Kidney capillary endothelial cell (primary cell): Measurements from ENCODE around the gene EXD3.

Experiments
- DNase-seq: peaks from one replicate; pipeline ENCODE4 v3.0.0-alpha.2; 2018; ENCODE audit warnings: low spot score

EXD3 gene

DNA sequence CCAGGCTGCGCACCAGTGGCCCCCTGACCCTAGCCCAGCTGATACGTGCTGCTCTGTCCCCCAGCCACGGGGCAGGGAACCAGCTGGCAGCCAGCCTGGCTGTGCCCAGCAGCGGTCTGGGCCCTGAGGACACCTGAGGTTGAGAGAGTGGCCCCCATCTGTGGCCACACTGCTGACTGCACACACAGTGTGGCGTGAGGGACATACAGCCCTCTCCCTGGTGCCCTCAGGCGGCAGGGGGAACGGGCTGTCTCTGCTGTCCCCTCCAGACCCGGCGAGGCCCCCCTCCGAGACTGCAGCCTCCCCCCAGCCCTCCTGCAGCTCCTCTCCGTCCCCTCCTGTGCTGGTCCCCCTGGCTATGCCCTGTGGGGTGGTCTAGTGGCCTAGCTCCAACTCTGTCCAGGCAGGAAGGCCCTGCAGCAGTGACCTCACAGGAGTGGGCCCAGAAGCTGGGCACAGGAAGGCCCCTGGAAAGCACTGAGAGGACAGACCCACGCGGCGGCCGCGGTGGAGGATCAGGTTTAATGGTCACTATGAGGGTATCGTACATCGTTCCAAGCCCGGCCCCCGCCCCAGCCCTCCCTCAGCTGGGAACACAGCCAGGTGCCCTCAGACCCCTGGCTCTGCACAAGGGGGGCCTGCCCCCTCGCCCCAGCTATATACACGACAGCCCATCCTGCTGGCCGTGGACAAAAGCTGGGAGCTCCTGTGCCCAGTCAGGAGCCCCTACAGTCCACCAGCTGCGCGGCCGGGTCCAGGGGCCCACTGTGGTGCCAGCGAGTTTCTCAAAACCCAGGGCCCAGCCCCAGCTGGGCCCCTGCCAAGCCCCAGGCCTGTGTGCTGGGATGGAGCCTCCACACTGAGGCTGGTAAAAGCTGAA, 25.0 kb upstream of the EXD3 start:
- DNase-seq = no peak

DNA sequence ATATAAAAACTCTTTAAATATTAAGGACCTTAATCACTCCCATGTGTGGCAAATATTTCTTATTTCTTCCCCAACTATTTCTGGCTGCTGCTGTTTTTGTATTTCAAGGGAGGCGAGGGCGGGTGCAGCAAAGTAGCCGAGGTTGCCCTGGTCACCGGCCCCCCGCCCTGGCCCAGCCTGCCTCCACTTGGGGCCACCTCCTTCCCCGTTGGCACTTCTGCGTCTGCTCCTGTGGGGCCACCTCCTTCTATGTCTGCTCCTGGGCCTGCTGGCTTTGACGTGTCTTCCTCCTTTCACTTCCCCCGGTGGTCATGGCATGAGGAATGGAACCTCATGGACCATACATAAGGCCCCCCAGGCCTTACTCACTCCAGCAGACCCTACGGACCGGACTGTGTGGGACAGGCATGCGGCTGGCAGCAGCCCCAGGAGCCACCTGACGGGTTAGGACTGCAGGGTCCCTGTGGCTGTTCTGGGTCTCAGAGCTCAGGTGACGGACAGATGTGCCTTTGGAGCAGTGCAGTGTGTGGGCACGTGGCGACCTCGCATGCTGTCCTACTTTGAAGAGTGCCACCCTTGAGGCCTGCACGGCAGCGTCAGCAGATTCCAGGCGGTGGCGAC, 24.0 kb upstream of the EXD3 start:
- DNase-seq = no peak

DNA sequence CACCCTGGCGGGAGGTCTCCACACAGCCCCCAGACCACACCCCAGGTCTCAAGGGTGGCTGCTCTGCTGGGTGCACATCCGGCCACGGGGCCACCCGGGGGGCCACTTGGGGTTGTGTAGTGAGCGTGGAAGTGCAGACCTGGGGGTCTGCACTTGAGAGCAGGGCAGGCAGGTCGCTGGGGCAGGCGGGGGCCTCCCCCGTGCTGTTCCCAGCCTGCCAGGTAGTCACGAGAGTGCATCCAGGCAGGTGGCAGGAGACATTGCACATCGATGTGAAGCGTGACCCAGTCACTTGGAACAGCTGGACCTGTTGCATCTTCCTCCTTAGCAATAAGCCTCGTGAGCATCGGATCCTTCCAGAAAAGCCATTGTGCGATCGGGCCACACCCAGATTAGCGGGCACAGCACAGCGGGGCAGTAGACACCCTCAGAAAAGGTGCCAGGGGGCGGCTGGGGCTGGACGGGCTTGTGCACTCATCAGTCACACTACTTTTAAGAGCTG, 23.0 kb upstream of the EXD3 start:
- DNase-seq = no peak

DNA sequence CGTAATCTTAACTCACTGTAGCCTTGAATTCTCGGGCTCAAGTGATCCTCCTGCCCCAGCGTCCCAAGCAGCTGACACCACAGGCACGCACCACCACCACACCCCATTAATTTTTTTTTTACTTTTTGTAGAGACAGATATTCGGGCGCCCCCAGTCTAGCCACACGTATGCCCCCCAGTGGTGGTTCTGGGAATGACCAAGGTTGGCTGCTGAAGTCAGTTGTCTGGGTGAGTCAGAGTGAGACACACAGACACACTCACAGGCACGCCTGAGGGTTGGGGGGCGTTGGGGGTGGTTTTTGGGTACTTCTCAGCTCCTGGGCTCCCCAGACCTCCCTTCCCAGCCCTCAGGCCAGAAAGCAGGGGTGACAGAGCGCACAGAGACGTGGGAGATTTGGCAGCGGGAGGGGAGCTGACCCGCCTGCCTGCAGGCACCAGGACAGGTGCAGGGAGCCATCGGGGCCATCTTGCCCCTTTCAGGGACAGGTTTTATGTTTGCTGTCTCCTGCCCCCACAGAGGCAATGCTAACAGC, 22.4 kb upstream of the EXD3 start:
- DNase-seq = peak; percentile 76

DNA sequence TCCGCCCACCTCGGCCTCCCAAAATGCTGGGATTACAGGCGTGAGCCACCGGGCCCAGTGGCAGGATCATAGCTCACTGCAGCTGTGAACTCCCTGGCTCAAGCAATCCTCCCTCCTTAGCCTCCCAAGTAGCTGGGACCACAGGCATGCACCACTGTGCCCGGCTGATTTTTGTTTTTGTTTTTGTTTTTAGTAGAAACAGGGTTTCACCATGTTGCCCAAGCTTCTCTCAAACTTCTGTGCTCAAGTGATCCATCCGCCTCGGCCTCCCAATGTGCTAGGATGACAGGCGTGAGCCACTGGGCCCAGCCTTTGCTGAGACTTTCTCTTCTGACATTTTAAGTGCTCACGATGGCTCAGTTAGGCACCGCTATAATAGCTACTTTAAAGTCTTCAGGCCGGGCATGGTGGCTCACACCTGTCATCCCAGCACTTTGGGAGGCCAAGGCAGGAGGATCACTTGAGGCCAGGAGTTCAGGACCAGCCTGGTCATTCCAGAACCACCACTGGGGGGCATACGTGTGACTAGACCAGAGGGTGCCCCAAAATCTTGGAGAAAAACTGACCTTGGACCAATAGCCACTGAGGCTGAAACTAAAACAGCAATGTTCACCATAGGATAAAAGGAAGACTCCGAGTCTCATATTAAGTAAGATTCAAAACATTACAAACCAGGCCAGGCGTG, 21.3 kb upstream of the EXD3 start:
- DNase-seq = no peak

DNA sequence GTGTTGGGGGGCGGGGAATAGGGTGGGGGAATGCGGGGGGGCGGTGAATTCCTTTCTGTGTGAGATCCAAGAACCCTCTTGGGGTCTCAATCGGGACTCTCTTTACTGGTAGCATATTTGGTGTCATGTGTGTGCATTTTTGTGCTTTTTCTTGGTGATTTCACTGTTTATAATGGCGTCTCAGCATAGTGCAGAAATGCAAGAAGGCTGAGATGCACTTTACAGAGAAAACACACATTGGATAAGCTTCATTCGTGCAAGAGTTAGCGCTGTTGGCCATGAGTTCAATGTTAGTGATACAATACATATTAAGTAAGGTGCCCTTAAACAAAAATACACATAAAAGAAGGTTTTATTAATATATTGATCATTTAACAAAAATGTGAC, 19.0 kb upstream of the EXD3 start:
- DNase-seq = no peak

DNA sequence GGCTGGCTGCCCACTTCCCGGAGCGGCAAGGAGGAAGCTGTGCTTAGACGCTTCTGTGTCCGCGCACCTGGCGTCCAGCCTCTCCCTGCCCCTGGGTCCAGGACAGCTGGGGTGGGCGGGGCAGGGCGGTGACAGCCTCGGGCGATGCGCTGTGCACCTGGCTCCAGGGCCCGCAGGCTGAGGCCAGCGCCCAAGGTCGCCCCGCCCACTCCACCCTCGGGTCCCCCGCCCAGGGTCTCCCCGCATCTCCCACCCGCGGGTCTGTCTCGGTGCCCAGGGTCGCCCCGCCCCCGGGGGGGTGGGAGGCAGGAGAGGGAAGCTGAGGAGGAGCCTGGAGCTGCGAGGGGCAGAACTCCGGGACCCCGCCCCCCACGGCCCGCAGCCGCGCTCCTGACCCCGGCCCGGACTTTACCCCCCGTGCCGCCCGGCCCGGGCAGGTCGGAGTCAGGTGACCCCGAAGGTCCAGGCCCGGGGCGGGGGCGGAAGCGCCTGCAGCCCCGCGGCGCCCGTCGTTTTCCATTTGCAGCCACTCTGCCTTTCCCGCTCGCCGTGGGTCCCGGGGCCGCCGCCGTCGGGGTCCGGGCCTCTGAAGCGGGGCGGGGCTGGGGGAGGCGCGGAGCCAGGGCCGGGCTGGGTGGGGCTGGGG, 18.4 kb upstream of the EXD3 start, which contains the start of gene ENTPD8:
ENTPD8 (minus strand) TSS at position 69 of the 646 bp plus-strand sequence. CDS start 3,072 bp downstream, outside the sequence.
- DNase-seq = no peak

DNA sequence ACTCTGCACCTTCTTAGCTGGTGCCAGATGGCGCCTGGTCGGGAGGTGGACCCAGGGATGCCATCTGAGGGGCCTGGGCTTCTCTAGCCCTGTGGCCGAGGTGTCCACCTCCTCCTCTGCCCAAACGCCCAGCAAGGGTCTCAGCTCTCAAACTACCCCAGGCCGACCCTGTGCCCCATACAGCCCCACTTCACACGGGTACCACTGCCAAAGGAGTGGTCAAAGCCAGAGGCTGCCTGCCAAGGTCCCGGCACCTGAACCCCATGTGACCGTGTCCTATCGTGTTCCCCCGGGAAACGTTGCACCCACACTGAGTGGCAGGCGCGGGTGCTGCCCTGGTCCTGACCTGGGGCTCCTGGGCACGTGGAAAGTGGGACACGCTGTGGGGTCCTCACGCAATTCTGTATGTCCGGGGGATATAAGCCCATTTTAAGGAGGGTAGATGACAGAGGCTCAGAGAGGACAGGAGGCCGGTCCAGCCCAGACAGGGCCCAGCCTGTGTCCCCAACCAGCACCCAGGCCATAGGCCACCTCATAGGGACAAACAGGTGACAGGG, 16.3 kb upstream of the EXD3 start:
- no peak for DNase-seq

DNA sequence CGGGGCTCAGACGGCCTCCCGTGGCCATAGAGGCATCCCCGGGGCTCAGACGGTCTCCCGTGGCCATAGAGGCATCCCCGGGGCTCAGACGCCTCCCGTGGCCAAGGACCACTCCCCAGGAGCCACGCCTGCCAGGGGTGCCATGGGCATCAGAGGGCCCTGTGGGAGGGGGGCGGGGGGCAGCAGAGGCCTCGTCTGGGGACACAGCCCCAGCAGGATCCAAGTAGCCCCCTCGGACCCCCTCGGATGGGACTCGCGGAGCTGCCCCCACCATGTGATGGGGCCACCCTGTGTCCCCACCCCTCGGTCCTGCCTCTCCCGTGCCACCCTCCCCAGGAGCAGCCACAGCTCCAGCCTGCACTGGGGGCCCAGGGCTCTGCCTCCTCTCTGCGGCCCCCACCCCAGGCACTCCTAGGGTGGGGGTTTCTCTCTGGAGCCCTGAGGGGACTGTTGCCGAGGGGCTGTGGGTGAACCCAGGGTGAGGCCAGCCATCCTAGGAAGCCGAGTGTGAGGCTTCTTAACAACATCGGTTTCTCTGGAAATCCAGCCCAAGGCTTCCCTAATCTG, 15.7 kb upstream of the EXD3 start:
- DNase-seq = no peak

DNA sequence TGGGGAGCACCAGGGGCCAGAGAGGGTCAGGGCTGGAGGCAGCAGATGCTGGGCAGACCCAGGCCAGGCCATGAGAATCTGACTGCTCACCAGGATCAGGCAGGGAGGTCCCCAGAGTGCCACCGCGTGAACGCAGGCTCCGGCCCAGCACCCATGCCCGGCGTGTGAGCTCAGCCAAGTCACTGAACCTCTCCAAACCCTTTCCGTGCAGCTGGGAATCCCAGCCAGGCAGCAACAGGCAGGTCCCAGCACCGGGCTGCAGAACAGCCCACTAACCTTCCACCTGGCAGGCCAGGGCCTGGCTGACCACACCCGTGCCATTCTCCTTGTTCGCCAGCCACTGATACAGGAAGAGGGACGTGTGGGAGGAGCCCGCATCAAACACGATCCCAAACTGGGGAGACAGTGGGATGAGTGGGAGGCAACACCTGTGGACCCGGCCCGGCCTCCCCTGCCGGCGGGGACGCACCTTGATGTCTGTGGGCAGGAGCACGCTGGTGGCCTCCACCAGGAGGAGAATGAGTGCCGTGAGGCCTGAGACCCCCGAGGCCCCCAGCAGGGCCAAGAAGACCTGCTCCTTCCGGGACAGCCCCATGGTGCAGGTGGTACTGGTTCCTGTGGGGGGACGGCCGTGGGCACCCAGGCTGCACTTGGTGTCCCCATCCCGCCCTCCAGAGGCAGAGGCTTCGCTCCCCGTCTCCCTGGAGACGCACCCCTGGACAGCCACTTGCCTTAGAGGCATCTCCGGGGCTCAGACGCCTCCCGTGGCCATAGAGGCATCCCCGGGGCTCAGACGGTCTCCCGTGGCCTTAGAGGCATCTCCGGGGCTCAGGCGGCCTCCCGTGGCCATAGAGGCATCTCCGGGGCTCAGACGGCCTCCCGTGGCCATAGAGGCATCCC, 15.0 kb upstream of the EXD3 start:
- no peak for DNase-seq

DNA sequence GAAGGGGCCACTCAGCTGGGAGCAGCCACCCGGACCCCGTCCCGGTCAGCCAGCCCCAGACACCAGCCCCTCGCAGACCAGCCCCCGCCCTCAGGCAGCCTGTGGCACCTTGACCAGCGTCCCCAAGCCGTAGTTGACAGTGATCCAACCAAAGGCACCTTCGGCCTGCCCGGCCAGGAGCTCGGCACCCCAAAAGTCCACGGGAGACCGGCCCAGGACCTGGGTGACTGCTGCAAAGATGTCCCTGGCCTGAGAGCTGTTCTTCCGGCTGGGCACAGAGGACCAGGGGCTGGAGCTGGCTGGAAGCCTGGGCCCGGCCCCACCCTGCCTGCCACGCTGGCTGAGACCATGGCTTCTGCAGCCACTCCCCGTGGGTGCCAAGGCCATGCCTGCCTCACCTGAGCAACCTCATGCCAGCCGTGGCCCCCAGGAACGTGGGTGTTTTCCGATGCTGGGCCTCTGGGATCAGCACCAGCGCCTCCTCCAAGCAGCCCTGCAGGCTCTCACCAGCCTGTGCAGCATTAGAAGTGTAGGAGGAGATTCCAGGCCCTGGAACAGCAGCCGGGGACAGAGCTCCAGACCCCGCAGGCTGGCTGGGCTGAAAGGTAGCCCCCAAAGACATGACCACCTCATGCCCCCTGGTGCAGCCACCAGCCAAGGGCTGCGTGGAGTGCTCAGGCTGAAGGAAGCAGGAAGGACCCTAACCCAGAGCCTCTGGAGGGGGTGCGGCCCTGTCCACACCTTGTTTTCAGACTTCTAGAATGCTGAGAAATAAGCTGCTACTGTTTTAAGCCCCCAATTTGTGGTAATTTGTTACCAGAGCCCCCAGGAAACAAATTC, 14.0 kb upstream of the EXD3 start:
- no peak for DNase-seq

DNA sequence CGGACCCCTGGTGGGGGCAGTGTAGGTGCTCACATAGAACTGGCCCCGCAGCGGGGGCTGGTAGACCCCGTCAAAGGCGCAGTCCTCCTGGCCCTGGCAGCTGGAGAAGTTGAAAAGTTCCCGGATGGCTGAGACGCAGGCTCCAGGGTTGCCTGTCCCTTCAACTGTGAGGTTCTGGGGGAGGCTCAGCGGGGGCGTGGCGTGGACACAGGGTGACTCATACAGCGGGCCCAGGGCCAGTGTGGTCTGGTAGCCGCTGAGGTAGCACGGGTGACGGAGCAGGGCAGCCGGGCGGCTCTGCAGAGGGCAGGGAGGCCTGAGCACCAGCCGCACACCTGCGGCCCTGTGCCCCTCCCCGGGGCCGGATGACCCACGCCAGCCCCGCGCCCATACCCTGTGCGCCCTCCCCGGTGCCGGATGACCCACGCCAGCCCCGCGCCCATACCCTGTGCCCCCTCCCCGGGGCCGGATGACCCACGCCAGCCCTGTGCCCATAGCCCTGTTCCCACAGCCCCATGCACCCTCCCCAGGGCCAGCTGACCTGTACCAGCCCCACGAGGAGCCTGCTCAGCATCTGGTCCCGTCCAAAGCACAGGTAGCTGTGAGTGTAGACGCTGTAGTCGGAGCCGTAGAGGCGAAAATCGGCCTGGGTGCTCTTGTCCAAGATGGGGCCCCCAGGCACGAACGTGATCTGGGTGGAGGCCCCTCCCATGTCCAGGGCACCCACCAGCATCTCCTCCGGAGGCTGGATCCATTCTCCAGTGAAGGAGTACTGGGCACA, 13.2 kb upstream of the EXD3 start:
- no peak for DNase-seq

DNA sequence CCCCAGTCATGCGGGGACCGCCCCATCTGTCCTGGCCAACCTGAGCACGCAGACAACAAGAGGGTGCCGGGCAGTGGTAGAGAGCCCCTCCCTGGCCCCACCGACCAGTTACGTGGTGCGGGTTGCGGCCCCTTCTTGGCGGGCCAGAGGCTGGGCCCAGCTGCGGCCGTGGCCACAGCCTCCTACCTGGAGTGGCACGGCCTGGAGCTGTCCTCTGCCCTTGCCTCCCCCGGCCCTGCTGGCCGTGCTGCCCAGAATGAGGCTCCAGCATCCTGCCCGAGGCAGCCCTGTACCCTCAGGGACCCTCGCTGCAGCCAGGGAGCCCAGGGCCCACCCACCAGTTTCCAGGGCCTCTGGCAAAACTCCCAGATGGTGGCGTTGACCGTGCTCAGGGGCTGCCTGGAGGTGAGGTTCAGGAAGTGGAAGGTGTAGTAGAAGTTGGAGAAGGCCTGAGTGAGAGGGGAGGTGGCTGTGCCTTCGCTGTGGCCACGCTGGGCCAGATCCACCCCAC, 12.5 kb upstream of the EXD3 start:
- no peak for DNase-seq

DNA sequence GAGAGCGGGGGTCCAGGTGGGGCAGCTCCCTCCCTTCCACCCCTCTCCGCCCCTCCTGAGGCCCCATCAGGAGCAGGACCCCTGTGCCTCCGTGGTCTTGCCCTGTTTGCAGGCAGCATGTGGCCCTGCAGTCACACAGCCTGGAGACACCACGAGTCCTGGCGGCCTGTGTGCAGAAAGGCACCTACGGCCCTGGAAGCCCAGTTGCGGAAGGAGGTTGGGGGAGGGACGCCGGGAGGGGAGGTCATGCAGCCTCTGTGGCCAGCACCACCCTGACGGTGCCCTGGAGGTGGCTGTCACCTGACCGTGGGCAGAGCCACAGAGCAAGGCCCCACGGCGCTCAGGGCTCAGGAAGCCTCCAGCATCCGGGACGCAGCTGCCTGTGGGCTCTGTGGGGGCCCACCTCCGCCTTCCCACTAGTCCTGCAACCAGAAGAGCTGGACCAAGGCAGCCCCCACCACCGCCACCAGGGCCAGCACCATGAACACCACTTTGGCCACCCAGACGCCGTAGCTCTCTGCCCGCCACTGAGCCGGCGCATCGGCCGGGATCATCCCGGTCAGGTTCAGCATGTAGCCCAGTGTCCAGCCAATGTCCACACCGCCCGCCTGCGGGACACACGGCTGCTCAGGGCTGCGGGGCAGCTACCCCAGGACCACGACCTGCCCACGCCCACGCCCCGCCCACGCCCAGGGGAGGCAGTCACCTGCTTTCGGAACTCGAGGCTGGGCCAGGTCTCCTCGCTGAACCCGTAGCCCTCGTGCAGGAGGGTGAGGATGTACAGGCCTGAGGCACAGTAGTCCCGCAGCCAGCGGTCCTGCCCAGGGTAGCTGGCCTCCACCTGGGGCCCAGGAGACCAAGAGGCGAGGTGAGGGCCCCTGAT, 11.8 kb upstream of the EXD3 start:
- DNase-seq = no peak

DNA sequence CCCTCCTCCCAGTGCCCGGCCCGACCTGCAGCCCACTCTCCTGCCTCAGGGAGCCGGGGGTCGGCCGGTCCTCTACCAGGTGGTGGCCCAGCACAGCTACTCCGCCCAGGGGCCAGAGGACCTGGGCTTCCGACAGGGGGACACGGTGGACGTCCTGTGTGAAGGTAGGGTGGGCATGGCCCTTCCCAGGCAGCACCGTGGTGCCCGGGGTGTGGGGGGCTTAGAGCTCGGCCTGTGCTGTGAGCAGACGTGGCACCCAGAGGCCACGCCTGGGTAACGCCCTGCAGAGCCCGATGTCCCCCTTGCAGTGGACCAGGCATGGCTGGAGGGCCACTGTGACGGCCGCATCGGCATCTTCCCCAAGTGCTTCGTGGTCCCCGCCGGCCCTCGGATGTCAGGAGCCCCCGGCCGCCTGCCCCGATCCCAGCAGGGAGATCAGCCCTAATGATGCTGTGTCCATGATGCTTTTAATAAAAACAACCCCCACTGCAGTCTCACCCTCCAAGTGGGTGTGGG, 11.0 kb upstream of the EXD3 start:
- DNase-seq = no peak

DNA sequence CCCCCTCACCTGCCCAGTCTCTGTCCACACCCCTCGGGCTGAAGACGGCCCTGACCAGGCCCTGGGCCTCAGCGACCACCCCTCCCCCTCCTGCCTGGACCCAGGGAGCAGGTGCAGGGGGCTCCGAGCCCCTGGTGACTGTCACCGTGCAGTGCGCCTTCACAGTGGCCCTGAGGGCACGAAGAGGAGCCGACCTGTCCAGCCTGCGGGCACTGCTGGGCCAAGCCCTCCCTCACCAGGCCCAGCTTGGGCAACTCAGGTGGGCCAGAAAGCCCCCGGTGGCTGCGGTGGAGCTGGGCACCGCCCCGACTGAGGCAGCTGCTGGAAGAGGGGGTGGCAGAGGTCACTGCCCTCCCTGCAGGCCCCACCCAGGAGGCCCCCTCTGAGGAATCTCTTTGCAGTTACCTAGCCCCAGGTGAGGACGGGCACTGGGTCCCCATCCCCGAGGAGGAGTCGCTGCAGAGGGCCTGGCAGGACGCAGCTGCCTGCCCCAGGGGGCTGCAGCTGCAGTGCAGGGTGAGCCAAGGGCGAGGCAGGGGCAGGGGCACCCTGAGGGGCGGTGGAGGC, 10.5 kb upstream of the EXD3 start:
- no peak for DNase-seq
